HG03139 (cell line): ENCODE results near the gene ARHGEF9.
"Not testable (repeated sequence)": the region's sequence is repeated elsewhere in the genome, so short reads cannot be mapped to it uniquely, and the experiment has no call there.

Experiments used
- ATAC-seq: cut with Tn5 transposase; IDR thresholded peaks from one replicate; pipeline ENCODE4 v1.9.1; 2021; ENCODE audit not compliant: unreplicated experiment

Gene ARHGEF9

DNA sequence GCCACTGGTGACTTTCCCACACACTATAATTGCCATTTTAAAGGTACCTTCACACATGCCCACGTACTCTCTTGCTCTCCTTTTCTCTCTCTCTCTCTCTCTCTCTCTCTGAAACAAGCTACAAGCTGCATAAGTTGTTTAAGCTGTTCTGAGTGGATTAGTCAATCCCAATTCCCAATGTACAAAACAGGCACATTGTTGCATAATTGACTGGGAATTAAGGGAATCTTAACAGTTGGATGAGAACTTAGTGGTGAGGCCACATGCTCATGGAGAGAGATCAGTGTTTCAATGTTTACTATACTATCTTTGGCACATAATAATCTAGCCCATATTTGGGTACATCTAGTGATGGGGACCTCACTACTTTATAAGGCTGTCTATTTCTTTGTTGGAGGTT is 123.3 kb downstream of the ARHGEF9 start:
- no peak for ATAC-seq

DNA sequence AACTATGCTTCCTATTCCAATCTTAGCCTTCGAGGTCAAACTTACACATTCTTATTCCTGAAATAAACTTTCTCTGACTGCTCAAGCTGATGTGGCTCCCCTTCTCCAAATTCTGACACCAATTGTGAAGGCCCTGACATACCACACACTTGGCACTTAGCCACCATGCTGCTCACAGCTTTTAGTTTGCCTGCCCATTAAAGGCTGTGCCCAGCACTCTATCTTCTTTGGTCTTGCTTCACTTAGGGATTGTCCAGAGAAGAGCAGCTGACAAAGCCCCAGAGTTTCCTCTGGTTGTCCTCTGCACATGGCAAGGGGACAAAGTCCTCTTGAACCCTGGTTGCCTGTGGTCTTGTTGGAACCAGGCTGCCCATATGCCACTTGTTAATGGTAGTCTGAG is 126.1 kb downstream of the ARHGEF9 start:
- no peak for ATAC-seq

DNA sequence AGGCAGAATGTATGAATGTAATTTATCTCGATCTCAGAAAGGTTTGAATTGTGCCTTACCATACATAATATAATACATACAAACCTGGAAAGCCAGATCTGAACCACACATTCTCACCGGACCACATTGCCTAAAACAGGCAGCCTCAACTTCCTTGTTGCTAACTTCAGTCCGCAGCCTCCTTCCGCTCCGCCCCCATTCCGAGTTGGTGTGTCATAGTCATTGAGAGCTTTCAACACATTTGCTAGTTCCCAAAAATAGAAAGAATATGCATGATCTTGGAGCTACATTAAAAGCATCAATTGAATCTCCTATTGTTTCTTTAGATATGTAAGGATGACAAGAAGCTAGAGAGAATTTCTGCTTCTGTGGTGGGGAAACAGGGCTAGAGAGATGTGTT is 127.2 kb downstream of the ARHGEF9 start:
- no peak for ATAC-seq

DNA sequence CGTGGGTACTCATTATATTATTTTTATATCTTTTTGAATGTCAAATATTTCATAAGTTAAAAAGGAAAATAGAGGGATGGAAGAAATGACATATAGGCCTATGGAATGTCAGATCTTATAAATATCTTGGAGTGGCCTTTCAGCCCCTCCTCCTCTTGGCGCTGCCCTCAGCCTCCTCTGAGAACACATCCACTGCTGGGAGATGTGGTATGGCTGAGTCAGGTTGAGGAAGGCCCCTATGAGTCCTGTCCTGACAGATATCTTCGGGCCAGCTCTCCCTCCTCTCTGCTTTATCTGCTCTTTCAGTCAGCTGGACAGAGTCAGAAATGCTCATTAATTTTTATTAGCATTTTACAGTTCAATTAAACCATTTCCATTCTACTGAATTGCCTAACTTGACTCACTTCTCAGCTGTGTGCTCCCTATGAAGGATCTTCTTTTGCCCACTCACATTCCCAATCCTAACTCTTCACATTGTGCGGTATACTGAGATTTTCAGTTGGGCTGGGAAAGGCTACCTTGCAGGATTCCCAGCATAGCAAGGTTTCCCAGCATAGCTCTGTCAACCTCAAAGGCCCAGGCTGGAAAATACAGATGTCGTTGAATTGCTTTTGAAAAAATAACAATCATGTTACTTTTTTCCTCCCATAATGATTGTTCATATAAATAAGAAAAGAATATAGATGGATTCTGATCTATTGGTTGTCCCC is 128.0 kb downstream of the ARHGEF9 start:
- ATAC-seq = no peak

DNA sequence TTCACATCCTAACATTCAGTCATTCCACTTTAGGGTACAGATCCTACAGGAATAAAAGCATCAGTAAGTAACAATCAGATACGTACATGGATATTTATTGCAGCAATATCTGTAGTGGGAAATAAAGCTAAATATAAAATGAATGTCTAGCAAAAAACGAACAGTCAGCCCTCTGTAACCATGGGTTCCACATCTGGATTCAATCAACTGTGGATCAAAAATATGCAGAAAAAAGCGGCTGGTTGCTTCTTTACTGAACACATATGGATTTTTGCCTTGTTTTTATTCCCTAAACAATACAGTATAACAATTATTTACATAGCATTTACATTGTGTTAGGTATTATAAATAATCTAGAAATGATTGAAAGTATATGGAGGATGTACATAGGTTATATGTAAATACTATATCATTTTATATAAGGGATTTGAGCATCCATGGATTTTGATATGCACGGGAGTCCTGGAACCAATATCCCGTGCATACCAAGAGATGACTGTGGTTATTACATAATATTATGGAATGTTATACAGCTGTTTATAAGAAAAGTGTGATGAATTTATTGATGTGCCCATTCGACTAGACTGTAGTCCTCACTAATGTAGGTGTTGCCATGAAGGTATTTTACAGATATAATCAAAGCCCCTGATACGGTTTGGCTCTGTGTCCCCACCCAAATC is 132.8 kb downstream of the ARHGEF9 start:
- no peak for ATAC-seq

DNA sequence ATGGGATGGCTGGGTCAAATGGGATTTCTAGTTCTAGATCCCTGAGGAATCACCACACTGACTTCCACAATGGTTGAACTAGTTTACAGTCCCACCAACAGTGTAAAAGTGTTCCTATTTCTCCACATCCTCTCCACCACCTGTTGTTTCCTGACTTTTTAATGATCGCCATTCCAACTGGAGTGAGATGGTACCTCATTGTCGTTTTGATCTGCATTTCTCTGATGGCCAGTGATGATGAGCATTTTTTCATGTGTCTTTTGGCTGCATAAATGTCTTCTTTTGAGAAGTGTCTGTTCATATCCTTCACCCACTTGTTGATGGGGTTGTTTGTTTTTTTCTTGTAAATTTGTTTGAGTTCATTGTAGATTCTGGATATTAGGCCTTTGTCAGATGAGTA is 139.3 kb downstream of the ARHGEF9 start:
- not testable (repeated sequence) for ATAC-seq

DNA sequence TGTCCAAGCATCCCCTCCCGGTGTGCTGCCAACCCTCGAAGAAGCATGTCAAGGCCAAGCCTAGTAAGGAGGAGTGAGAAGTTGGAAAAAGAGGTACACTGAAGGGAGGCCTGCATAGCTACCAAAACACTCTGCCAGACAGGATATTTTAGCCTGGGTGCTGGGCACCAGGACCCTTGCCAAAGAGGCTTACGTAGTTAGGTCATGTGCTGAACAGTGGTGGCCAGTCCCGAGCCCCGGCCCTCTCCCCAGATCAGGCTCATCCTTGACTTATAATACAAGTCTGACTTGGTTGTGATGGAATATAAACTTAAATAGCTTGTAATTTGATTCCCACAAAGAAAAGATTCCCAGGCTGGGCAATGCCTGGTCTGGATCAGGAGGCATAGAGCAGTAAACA is 149.3 kb downstream of the ARHGEF9 start:
- no peak for ATAC-seq

DNA sequence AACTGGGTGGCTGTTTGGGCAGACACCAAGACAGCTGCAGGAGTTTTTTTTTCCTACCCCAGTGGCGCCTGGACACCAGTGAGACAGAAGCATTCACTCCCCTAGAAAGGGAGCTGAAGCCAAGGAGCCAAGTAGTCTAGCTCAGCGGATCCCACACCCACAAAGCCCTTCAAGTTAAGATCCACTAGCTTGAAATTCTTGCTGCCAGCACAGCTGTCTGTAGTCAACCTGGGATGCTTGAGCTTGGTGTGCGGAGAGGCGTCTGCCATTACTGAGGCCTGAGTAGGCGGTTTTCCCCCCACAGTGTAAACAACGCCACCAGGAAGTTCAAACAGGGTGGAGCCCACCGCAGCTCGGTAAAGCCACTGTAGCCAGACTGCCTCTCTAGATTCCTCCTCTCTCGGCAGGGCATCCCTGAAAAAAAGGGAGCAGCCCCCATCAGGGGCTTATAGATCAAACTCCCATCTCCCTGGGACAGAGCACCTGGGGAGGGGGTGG is 171.4 kb downstream of the ARHGEF9 start:
- no peak for ATAC-seq

DNA sequence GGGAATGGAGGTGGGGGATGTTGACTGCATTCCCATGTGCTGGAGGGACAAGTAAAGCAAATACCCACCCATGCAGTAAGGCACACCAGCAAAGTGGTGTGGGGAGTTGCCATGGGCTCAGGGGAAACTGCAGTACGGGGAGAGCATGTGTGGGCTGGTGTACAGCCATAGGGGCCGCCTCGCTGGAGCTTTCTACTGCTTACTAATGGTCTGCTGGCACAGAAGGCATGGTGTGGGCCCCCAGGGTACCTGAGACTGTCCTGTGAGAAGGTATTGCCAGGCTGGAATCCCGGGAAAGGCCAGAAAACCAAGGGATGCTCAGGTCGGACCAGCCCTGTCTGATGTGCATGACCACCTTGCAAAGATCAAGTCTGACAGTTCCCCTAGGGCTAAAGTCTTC is 199.1 kb downstream of the ARHGEF9 start:
- ATAC-seq = no peak
